Stimulated activated CD8-positive, alpha-beta memory T cell treated with anti-CD3 and anti-CD28 coated beads, Interleukin-7, amount 100 ng/mL, for 1 hour (primary cell): ENCODE results near the gene WHRN.

Source experiments
- DNase-seq, 2 donors: peaks; one replicate each; pipeline ENCODE4 v3.0.0-alpha.2; 2020; ENCODE audit warnings: low read depth in 2 of 2

The WHRN gene

DNA sequence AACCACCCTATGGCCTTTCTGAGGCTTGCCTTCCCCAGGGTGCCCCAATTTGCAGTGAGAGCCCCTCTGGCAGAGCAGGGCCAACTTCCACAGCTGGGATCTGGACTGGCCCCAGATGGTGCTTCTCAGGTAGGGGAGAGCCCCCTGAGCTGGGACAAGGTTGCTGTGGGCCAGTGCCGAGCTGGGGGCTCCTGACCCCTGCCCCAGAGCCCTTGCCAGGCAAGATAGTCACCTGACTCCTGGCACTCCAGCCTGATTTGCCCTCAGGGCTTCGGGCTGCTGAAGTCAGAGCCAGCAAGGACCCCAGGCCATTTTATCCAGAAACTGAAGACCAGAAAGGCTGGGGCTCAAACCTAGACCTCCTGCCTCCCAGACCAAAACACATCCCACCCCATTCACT lies 84.1 kb downstream of the WHRN start:
- DNase-seq: no peak

DNA sequence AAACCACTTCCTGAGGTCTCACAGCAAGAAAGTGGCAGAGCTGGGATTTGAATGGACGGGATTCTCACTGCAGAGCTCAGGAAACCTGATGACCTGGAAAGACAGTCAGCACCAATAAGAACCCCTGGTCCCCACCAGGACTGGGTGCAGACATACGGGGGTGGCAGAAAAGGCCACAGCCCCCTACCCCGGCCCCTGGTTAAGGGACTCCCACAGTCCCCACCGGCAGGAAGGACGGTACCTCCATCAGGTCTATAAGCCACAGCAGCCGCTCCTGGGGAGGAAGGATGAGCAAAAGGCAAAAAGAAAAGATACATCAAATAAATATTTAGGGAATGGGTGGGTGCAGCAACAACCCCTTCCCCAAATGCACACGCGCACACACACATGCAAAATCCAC lies 85.5 kb downstream of the WHRN start:
- no peak for DNase-seq

DNA sequence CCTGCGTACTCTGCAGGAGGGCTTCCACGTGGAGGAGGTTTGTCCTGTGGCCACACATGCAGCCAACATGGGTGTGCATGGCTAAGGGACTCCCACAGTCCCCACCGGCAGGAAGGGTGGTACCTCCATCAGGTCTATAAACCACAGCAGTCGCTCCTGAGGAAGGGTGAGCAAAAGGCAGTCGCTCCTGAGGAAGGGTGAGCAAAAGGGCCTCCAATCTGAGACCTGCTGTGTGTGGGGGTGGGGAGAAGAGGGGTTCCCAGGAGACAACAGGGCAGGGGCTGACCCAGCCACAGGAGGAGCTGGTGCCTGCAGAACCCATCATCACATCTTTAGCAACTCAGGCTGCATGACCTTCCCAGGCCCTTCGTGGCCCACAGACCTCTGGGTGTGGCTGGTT lies 87.2 kb downstream of the WHRN start:
- no peak for DNase-seq

DNA sequence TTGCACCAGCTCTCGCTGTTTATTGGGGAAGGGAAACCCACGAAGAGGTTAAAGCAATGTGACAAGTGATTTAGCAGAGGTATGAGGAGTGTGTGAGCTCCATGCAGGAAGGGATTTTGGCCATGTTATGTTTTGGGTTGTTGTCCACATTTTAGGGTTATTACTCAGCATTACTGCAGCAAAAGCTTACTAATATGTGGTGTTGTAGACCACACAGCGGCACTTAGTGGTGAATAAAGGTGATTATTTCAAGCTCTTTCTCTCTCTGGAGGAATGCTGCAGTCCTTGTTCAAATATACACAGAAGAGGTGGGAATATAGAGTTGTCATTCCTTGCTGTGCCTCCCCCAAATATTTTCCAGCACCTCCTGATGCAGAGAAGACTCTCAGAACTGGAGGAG lies 87.8 kb downstream of the WHRN start:
- DNase-seq: no peak

DNA sequence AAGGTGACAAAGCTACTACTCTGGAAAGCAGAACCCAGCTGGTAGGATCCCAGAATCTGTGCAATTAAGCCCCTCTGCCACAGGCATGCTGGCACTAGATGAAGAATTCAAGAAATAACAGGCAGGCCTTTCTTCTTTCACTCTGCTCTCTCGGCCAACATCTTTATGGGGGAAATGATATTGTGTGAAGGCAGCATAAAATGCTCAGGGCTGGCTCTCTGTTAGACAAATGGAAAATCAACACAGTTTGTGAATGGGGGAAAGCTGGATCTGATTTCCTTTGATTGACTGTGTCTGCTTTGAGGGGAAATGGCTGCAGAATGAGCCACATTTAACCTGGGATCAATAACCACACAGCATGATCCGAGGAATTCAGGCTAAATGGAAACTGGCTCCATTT lies 88.4 kb downstream of the WHRN start:
- DNase-seq: no peak

DNA sequence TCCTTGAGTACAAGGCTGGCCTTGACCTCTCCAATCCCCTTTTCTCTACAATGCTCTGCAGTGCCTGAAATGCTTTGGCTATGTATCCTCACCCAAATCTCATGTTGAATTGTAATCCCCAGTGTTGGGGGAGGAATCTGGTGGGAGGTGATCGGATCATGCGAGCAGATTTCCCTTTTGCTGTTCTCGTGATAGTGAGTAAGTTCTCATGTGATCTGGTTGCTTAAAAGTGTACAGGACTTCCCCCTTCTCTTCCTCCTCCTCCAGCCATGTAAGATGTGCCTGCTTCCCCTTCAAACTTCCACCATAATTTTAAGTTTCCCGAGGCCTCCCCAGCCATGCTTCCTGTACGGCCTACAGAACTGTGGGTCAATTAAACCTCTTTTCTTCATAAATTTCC lies 89.0 kb downstream of the WHRN start:
- no peak for DNase-seq

DNA sequence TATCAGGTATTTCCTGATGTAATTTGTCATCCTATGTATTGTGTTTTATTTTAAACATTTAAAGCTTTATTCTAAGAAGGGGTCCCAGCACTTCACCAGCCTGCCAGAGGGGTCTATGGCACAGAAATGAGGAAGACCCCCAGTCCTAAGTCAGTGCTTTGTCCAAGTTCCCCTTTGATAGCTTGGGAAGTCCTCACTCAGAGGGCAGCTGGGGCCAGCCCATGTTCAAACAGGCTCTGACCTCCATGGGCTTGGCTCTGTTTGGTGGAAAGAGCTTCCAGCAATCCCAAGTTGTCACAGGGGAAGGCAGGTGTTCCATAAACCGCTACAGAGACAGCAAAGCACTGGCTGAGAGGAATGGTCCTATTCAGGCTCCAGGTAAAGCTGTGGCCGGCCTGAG lies 90.9 kb downstream of the WHRN start:
- DNase-seq: no peak

DNA sequence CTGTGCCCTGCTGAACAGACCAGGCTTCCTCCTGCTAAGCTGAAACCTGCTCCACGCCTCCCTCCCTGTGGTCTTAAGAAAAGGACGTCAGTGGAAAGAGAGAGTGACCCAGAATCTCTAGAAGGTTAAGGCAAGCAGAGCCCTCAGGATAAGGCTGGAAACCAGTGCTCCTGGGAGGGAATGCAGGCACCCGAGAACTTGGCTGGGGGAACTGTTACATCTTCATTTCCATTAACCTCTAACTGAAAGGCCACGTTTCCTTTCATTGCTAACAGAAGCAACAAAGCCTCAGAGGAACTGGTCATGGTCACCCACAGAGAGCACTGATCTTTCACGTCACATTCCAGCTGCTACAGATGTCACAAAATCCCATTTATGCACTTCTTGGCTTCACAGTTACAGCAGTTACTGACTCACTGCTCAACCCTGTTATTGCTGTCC lies 91.4 kb downstream of the WHRN start:
- no peak for DNase-seq

DNA sequence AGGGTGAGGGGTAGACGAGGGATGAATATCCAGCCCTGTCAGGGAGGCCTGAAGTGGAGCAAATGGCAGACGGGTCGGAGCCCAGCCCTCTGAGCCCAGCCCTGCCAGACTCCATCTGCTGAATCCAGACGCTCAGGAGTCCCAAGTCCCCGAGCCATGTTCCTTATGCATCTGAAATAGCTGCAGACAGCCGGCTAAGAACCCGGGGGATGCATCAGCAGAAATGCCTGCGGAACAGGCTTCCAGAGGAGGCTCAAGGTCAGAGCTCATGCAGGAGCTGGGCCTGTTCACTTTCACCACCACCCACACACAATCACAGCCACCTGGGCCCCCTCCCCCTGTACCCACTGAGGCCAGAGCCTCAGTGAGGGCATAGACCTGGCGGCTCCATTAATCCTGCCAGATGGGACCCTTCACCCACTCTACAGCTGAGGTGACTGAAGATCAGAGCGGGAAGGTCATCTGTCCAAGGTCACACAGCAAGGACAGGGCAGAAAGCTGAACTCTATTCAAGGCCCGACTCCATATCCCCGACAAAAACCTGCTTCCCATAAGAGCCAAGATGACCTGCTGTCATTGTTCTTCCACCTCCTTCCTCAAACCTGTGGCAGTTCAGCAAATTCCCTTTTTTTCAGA lies 93.1 kb downstream of the WHRN start:
- no peak for DNase-seq

DNA sequence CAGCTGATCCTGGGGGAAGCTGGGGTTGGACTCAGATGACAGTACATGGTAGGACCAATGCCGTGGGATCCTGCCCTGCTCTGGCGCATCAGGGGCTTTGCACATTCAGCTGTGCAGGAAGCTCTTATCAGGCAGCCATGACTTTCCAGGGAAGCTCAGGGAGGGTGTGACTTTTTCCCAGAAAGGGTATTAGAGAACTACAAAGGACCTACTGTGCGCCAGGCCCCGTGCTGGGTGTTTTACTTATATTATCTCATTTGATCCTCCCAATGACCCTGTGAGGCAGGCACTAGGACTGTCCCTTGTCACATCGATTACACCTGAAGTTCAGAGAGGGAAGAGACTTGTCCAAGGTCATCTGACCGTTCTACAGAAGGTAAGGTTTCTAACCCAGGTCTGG lies 93.8 kb downstream of the WHRN start:
- no peak for DNase-seq

DNA sequence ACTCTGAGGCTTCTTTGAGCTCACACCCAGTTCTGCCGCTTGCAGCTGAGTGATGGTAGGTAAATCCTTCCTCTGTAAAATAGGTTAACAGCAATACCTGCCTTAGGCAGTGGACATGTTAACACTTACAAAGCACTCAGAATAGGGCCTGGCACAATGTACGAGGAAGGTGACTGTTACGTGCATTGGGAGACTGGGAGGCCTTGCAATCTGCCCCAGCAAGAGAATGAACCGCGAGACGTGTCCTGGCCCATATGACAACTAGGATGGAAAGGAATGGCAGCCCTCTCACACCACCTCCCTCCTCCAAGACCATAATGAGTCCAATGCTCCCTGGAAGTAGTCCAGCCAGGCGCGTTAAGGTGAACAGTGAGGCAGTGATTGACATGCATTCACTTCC lies 94.4 kb downstream of the WHRN start:
- no peak for DNase-seq

DNA sequence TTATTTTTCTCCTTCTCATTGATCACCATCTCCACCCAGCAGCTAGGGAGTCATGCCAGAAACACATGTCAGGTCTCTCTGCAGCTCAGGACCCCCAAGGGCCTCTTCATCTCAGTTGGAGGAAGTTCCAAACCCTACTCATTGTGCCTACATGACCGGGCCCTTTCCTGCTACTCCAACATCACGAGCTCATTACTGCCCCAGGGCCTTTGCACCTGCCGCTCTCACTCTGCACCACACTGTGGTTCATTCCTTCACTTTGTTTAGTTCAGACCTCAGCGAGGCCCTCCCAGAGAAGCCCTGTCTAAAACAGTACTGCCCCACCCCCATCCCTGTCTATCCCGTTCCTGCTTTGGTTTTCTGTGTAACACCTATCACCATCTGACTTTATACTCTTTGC lies 95.4 kb downstream of the WHRN start:
- no peak for DNase-seq

DNA sequence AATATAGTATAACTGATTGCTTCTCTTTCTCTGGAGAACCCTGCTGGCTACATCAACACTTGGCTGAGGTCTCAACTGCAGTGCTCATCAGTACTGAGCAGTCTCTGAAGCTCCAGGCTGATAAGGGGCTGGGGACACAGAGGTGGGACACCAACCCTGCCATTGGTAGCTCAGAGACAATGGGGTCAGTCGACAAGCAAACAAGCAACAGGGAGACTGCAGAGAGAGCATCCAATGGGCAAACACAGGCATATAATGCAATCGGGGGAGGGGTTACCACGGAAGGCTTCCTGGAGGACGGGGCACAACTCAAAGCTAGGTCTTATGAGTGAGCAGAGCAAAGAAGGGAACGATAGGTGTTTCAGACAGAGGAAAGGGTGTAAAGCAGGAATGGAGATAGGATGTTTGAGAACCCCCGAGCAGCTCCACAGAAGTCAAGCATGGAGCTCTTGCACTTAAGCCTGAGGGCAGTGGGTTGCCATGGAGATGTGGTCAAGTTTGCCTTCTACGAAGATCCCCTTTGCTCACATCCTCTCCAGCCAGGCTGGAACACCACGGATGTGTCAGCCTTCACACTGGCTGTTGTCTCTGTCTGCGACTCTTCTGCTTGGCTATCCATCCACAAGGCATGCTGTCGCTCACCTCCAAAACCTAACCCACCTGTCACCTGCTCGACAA lies 96.0 kb downstream of the WHRN start:
- DNase-seq: no peak

DNA sequence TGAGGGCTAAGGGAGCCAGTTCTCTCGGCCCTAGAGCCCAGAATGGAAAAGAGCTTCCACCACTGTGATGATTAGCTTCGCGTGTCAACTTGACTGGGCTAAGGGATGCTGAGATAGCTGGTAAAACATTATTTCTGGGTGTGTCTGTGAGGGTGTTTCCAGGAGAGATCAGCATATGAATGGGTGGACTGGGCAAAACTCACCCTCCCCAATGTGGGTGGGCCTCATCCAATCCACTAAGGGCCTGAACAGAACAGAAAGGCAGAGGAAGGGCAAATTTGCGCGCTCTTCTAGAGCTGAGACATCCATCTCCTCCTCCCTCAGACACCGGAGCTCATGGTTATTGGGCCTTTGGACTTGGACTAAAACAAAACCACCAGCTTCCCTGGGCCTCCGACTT lies 96.6 kb downstream of the WHRN start:
- DNase-seq: no peak

DNA sequence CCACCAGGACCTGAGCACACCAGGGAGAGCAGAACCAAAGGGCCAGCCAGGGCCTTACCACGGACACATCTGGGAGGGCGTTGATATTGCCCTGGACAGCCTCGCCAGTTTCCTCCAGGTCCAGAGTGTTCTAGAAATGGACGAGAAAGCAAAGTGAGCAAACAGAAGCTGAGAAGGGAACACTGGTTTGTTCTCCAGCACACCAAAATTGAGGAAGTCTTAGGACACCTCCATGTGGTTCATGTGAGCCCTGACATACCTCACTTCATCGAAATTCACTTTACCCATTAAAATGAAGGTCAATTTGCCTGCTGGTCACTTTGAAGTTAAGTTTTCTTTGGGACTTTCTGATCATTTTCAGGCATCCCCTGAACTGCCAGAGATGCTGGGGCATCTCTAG lies 97.4 kb downstream of the WHRN start:
- no peak for DNase-seq

DNA sequence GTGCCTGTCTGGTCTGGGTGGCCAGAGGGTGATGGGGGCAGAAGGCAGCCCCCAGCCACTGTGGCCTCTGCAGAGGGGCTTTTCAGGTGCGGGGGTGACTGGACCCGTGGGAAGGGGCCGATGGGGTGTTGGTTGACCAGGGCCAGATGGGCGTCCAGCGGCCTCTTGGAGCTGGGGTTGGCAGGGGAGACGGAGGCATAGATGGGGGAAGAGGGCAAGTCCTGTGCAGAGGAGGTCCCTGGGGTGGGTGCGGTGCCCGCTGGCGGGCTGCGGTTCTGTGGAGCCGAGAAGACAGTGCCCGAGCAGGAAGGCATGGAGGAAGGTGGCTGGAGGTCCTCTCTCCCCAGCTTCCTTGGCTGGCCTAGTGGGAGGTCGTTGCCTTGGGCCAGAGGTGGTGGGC lies 98.8 kb downstream of the WHRN start:
- DNase-seq: no peak

DNA sequence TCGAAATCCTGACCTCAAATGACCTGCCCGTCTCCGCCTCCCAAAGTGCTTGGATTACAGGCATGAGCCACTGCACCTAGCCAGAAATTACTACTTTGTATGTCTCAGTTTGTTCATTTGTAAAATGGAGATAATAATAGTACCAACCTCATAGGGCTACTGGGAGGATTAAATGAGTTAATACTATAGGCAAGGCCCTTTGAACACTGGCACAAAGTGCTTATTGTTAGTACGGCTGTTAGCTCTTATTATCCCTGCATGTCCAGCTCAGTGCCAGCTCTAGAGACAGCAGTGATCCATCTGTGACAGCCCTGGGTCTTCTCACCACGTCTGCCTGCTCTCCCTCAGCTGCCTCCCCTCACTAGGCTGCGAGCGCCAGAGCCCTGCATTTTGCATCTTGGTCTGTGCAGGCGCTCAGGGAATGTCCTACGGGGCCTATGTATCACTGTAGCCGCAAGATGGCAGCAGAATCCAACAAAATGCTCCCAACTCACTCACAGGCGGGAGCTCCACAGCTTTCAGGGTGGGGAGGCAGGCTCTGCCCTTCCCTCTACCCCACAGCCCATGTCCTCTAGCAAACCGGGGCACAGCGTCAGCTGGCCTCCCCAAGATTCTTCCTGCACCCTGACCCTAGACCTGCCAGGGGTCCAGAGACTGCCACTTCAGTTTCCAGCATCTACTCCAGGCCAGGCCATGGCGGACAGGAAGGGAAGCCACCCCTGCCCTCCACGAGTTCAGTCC lies 99.8 kb downstream of the WHRN start:
- DNase-seq: peak; percentile 40 to 54

DNA sequence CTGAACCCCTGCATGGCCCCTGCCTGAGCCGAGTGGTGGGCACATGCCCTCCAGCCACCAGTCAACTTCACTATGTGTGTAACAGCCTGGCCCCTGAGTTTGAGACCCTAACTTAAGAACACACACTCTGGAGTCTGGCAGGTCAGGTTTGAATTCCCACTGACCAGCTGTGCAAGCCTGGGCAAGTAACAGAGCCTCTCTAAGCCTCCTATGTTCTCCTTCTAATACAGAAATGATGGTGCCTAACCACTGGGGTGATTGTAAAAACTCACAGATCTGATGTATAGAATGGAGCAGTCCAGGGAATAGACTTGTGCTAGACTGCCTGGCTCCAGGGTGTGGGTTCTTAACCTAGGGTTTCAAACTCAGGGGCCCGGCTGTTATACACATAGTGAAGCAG lies 100.7 kb downstream of the WHRN start:
- no peak for DNase-seq

DNA sequence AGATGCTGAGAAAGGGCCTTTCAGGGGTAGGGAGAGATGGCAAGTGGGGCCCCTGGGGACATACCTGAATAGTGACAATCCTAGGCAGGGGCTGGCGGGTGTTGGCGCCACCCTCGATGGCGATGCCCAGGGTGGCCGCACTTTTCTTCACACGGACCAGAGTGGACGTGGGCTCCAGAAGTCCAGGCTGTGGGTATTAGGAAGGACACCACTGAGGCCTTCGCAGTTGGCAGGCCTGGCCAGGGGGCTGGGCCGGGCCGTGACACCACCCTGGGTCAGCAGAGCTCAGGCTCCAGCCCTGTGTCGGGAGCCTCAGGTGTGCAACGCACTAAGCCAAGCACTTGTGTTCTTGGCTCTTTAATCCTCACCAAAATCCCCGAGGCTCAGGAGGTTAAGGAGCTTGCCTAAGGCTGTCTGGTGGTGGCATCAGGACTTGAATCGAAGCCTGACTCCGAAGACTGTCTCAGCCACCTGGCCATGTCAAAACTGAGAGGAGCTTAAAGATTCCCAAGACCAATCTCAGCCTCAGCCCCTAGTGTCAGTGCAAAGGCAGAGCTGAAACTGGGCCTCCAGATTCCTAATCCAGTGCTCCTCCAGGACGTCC lies 102.0 kb downstream of the WHRN start:
- DNase-seq: no peak

DNA sequence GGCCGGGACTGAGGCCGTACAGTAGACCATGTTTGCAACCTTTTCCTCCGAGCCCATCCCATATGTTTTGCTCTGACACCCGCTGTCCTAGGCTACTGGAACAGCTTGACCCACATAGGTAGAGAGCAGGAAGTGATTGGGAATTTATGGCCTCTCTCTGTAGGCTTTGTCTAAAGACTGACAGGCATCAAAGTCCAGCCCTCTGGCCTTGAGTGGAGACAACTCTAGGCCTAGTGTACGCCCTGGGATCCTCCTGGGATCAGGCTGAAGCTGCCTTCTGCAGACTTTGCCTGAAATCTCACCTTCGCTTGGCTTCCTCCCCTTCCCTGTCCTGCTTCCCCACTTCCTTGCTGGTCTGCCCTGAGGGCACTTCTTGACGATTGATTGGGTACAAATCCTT lies 103.9 kb downstream of the WHRN start:
- DNase-seq: no peak

DNA sequence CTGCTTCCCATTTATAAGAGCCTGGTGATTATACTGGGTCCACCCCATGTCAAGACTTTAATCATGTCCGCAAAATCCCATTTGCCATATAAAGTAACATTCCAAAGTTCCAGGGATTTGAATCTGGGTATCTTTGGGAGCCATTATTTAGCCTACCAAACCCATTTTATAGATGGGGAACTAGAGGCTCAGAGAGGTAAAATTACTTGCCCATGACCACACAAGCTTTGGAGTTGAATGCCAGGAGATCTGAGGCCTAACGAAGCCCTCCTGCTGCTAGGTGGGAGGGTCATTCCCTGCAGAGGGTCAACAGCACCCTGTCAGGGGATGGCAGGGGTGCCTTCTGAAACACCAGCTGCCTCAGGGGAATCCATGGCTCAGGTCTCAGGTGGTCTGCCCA lies 104.5 kb downstream of the WHRN start:
- no peak for DNase-seq

DNA sequence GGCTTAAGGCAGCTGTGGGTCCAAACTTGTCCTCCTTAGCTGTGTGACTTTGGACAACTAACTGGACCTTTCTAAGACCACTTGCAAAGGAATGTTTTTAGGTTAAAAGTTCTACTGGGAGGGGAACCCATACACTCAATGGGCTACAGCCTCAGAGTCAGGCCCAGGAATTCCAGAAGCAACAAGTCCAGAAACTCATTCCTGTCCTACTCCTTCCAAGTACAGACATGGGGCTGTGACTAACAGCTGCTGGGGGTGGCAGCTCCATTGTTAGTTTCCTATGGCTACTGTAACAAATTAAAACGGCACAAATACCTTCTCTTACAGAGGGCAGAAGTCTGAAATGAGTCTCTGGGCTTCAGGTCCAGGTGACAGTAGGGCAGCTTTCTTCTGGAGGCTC lies 105.1 kb downstream of the WHRN start:
- DNase-seq: no peak

DNA sequence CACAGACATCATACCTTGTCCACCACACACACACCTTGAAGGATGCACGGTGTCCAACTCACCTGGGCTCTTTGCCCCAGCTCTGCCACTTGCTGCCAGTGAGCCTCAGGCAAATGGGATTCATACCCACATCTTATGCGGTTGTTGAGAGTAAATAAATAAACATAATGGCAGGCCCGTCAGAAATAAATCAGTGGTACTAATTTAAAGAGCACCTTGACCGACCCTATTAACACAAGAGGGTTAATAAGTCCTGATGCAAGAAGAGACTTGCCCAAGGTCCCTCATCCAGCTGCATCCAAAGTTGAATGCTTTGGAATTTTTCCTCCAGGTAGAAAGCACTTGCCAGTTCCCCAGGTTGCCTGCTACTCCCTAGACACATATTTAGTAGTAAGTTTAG lies 105.9 kb downstream of the WHRN start:
- DNase-seq: no peak
